Loucy (cell line): ENCODE results near the gene PRKCZ.

Source experiments
- CTCF ChIP-seq: fragments of 200-600 bp; sonication (generic); conservative IDR thresholded peaks from 2 replicates; pipeline ENCODE4 v1.5.1; 2014; ENCODE audit warnings: mild to moderate bottlenecking, antibody characterized with exemption, low read length
- EZH2phosphoT487 ChIP-seq: fragments of 200-600 bp; IDR thresholded peaks from 2 replicates; pipeline ENCODE4 v1.6.1; 2018; ENCODE audit warnings: antibody characterized with exemption, mild to moderate bottlenecking, moderate library complexity, borderline replicate concordance

DNA sequence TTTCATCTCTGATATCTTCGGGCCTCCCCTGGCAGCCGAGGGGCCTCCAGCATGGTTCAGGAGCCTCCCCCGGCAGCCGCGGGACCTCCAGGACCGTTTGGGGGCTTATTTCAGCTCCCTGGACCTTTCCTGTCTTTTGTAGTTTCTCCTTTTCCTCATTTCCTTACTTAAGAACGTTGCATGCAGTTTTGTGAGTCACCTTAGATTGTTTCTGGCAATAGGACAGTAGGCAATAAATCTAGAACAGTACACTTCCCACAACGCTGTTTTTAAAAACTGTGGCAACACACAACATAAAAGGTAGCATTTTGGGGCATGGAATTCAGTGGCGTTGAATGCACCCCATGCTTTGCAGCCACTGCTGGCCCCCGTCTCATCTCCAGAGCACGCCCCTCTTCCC, 120.0 kb downstream of the PRKCZ start:
- no peak for TF ChIP-seq CTCF
- no peak for TF ChIP-seq EZH2phosphoT487
